Measurements from ENCODE around the gene EDEM1.

DNA sequence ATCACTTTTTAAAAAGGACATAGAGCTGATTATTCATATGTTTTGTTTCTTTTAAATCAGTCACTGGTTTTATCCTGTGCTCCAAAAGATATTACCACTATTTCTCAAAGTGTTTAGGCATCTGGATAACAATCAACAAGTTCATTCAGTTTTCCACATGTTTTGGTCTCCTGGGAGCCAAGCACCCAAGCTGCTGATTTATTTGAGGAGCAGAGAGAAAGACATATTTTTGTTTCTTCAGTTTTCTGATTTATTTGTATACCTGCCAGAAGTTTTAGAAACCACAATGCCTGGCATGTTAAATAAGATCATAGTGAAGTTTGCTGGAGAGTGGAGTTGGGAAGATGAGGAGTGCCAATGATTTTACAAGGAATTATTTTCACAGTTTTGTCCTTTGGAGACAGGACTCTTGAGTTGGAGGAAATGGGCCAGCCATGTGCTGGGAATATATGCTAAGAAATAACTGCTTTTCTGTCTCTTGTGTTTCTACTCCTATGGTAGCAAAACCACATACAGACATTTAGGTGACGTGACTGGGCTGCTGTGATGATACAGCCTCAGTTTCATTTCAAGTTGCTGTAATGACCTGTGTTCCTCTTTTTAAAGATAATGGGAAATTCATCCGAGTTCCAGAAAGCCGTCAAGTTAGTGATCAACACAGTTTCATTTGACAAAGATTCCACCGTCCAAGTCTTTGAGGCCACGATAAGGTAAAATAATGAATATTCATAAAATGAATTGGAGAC is 11.7 kb downstream of the EDEM1 start:
- TF ChIP-seq, protein P1, sequence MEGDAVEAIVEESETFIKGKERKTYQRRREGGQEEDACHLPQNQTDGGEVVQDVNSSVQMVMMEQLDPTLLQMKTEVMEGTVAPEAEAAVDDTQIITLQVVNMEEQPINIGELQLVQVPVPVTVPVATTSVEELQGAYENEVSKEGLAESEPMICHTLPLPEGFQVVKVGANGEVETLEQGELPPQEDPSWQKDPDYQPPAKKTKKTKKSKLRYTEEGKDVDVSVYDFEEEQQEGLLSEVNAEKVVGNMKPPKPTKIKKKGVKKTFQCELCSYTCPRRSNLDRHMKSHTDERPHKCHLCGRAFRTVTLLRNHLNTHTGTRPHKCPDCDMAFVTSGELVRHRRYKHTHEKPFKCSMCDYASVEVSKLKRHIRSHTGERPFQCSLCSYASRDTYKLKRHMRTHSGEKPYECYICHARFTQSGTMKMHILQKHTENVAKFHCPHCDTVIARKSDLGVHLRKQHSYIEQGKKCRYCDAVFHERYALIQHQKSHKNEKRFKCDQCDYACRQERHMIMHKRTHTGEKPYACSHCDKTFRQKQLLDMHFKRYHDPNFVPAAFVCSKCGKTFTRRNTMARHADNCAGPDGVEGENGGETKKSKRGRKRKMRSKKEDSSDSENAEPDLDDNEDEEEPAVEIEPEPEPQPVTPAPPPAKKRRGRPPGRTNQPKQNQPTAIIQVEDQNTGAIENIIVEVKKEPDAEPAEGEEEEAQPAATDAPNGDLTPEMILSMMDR (IDR thresholded peaks at IDR 0.05), result no peak
- TF ChIP-seq POLR2AphosphoS5 (IDR thresholded peaks at IDR 0.05) (no peak), POLR2A (IDR thresholded peaks at IDR 0.05) (no peak), EP300 (IDR thresholded peaks at IDR 0.05) (no peak)
